Epithelial cell of esophagus (primary cell): ENCODE measurements around the gene SYNPO2.
"Not testable (repeated sequence)": the region's sequence is repeated elsewhere in the genome, so short reads cannot be mapped to it uniquely, and the experiment has no call there.

Experiments used
- DNase-seq: peaks from one replicate; pipeline ENCODE4 v3.0.0; 2010; ENCODE audit warnings: low read depth
- H3K4me3 ChIP-seq: 2 replicates; pipeline ENCODE4 v1.5.1; 2011; ENCODE audit warnings: mild to moderate bottlenecking, low read length, control low read depth
- TF ChIP-seq, protein P1 (sequence below): IDR thresholded peaks from 2 replicates; pipeline ENCODE4 v1.5.1; 2011; ENCODE audit warnings: low read depth, mild to moderate bottlenecking, low read length, control low read depth, inconsistent platforms; ENCODE audit not compliant: insufficient read depth; ENCODE audit errors: missing control alignments

Gene SYNPO2

DNA sequence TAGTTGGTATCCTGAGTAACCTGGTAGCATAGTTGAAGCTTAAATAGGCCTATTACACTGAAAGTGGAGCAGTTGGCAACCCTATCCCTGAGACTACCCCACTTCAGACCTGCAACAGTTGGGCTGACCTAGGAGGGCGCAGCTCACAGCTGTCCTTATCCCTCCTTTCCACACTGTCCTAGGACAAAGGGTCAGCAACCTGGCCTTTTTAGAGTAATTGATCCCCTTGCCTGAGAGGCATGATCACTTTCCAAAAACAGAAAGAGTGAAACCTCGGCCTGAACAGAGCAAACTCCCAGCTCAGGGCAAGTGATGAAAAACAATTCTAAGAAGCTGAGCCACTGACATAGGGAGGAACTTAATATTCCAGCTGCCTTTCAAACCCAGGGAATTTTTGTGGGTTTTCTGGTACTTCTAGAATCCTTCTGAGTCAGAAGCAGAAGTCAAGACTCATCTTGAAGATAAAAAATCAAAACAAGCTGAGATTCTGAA lies 152.1 kb downstream of the SYNPO2 start:
- peak; percentile 70 for DNase-seq
- TF ChIP-seq, protein P1, sequence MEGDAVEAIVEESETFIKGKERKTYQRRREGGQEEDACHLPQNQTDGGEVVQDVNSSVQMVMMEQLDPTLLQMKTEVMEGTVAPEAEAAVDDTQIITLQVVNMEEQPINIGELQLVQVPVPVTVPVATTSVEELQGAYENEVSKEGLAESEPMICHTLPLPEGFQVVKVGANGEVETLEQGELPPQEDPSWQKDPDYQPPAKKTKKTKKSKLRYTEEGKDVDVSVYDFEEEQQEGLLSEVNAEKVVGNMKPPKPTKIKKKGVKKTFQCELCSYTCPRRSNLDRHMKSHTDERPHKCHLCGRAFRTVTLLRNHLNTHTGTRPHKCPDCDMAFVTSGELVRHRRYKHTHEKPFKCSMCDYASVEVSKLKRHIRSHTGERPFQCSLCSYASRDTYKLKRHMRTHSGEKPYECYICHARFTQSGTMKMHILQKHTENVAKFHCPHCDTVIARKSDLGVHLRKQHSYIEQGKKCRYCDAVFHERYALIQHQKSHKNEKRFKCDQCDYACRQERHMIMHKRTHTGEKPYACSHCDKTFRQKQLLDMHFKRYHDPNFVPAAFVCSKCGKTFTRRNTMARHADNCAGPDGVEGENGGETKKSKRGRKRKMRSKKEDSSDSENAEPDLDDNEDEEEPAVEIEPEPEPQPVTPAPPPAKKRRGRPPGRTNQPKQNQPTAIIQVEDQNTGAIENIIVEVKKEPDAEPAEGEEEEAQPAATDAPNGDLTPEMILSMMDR, result no peak
- H3K4me3 ChIP-seq, result no peak overlapping the region

DNA sequence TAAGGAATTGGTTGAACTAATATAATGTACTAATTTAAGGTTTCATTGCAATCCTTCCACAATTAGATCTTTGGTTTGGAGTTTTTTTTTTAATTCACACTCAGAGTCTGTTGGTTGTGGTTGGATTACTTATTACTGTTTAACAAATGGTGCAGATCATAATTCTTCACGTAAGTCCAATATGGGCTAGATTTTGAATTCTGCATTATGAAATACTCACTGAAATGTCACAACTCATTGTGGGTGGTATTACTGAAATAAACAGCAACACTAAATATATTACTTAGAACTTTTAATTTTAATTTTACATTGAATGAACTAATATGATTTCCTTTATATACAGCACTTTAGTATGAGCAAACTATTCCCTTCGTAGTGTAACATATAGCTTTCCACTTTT lies 152.7 kb downstream of the SYNPO2 start:
- no peak for DNase-seq
- TF ChIP-seq, protein P1, result no peak
- H3K4me3 ChIP-seq, result no peak overlapping the region

DNA sequence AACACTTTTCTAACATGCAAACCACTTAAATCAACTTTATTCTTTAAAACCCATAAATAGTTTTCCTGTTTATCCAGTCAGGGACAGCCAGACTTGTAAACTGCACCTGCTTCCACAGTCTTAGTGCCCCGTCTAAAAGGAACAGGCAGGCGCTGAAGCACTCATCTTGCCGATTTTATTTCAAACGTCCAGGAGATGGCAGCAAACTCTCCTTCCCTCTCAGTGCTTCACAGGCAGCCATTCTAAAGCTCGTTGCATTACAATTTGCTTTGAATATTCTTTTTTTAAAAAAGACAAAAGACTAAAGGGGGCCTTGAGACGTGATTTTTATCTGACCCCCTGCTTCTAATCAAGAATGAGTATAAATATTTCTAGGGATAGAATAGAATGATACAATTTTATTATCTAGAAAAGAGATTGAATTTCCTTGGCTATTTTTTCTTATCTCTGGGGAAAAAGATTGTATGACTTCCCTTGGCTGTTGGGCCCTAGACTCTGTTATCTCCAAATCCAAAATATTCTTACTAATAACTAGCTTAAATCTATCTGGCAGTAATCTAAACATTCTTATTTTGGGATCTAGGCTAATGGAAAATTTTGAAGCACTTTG lies 153.4 kb downstream of the SYNPO2 start:
- DNase-seq, result peak; percentile 84
- TF ChIP-seq, protein P1, result peak; percentile 73
- H3K4me3 ChIP-seq, result no peak overlapping the region

DNA sequence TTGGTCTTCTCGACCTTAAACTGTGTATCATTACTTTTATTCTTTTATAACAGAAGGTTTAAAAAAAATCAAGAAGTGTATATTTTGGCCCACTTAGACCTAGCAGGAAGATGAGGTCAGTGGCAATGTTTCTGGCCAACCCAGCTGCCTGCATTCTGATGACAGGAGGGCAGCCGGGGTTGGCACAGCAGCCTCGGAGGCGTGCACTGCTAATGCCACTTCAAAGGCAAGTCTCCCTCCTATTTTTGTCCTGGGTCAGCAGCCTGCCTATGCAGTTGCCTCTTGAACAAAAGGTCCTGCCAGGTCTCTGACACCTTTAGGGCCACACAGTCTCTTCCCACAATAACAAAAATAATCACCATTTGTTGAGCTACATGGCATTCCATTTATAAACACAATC lies 157.6 kb downstream of the SYNPO2 start:
- TF ChIP-seq, protein P1, result no peak
- no peak for DNase-seq

DNA sequence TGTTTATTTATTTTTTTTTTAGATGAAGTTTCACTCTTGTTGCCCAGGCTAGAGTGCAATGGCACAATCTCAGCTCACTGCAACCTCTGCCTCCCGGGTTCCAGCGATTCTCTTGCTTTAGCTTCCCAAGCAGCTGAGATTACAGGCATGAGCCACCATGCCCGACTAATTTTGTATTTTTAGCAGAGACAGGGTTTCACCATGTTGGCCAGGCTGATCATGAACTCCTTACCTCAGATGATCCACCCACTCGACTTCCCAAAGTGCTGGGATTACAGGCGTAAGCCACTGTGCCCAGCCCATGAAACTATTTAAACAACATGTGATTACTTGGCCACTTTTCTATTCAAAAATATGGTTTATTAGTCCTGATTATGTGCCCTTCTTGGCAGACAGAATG lies 158.4 kb downstream of the SYNPO2 start:
- H3K4me3 ChIP-seq, DNase-seq: not testable (repeated sequence)

More for the DNA sequence above, 157.6 kb downstream of the SYNPO2 start:
- H3K4me3 ChIP-seq, result no peak overlapping the region

DNA sequence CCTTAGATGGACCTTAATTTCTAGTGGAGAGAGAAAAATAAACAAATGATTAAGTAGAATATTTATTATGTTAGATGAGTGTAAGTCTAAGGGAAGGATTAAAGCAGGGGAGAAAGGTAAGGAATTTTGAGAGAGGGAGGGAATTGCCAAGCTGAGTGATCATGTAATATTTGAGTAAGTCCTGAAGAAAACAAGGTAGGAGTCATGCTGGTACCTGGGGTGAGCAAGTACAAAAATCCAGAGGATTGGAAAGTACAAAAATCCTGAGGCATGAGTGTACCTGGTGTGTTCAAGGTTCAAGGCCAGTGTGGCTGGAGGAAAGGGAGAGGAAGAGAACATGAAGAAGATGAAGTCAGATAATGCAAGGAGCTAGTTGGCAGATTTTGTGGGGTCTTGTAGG lies 159.8 kb downstream of the SYNPO2 start:
- H3K4me3 ChIP-seq, result no peak overlapping the region
- DNase-seq, result peak; percentile 64
- TF ChIP-seq, protein P1, result no peak

DNA sequence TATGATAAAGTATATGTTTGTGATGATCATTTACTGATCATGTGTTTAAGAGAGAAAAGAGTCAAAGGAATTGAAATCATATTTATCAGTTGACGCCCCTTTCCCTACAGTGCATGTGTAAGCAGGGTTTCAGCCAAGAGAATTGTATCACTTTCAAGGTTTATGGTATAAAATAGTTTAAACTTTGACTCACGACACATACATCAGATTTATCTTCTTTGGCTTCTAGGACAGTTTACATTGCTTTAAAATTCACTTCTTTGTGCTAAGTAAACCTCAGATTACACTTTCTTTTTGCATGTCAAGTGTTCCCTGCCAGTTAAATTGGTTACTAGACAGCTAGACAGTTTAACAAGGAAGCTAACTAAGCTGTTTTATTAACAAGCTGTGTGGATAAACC lies 160.7 kb downstream of the SYNPO2 start:
- no peak for DNase-seq
- TF ChIP-seq, protein P1, result no peak
- no peak overlapping the region for H3K4me3 ChIP-seq
